HepG2 (cell line): ENCODE results near the gene MNT. TPM values are rescaled to one million over a fixed set of nuclear protein-coding genes. Genes with fewer than 3 reads are reported as not detected.

Experiments used
- ATRX ChIP-seq: sonication (generic); formaldehyde crosslinking; IDR thresholded peaks from 2 replicates; pipeline ENCODE4 v1.4.0; 2020; ENCODE audit warnings: missing genetic modification reagents, borderline replicate concordance
- GMEB2 ChIP-seq: IDR thresholded peaks from 2 replicates; pipeline ENCODE4 v1.6.1; 2016; ENCODE audit warnings: missing biosample characterization, missing genetic modification reagents, low read depth
- HDAC6 ChIP-seq: fragments of 200-600 bp; sonication (generic); IDR thresholded peaks from 2 replicates; pipeline ENCODE4 v1.7.0; 2017; ENCODE audit warnings: mild to moderate bottlenecking, antibody characterized with exemption, low read length, low read depth
- HNF1A ChIP-seq, 2 experiments: sonication (generic) in 1 of 2; formaldehyde crosslinking in 1 of 2; IDR thresholded peaks; 2 replicates each; pipeline versions ENCODE4 v1.4.0 to v1.6.1; 2016 to 2020; ENCODE audit warnings: borderline replicate concordance in 1 of 2, low read depth in 1 of 2, mild to moderate bottlenecking in 1 of 2, missing genetic modification reagents in 1 of 2
- JUND ChIP-seq: sonication (generic); formaldehyde crosslinking; IDR thresholded peaks from 2 replicates; pipeline ENCODE4 v1.8.0; 2022; ENCODE audit warnings: mild to moderate bottlenecking, missing genetic modification reagents
- MXD1 ChIP-seq: sonication (generic); formaldehyde crosslinking; IDR thresholded peaks from 2 replicates; pipeline ENCODE4 v1.4.0; 2020; ENCODE audit warnings: mild to moderate bottlenecking, missing genetic modification reagents
- NONO ChIP-seq, 2 experiments: fragments of 450-650 bp in 1 of 2; sonication (generic) in 1 of 2; formaldehyde crosslinking in 1 of 2; IDR thresholded peaks in 1 of 2; conservative IDR thresholded peaks in 1 of 2; 2 replicates each; pipeline versions ENCODE4 v1.6.1 to v1.8.0; 2017 to 2022; ENCODE audit warnings: mild to moderate bottlenecking in 1 of 2, missing genetic modification reagents in 1 of 2, moderate library complexity in 1 of 2
- NPAS2 ChIP-seq: sonication (generic); formaldehyde crosslinking; IDR thresholded peaks from 2 replicates; pipeline ENCODE4 v1.8.0; 2022; ENCODE audit warnings: mild to moderate bottlenecking, missing genetic modification reagents, borderline replicate concordance
- NR2C2 ChIP-seq: sonication (generic); formaldehyde crosslinking; IDR thresholded peaks from 2 replicates; pipeline ENCODE4 v1.4.0; 2020; ENCODE audit warnings: missing genetic modification reagents, mild to moderate bottlenecking, moderate library complexity, borderline replicate concordance
- PAXIP1 ChIP-seq: sonication (generic); formaldehyde crosslinking; conservative IDR thresholded peaks from 2 replicates; pipeline ENCODE4 v1.4.0; 2020; ENCODE audit warnings: mild to moderate bottlenecking, missing genetic modification reagents, moderate library complexity
- RAD51 ChIP-seq: fragments of 450-650 bp; IDR thresholded peaks from 2 replicates; pipeline ENCODE4 v1.6.1; 2016; ENCODE audit warnings: borderline replicate concordance
- RBFOX2 ChIP-seq: fragments of 200-400 bp; formaldehyde crosslinking; IDR thresholded peaks from 2 replicates; pipeline ENCODE4 v1.6.1; 2017; ENCODE audit warnings: low read depth, mild to moderate bottlenecking, low read length
- REPIN1 ChIP-seq: sonication (generic); formaldehyde crosslinking; IDR thresholded peaks from 2 replicates; pipeline ENCODE4 v1.8.0; 2022; ENCODE audit warnings: missing genetic modification reagents, low read depth, mild to moderate bottlenecking, borderline replicate concordance
- TOE1 ChIP-seq: sonication (generic); formaldehyde crosslinking; IDR thresholded peaks from 2 replicates; pipeline ENCODE4 v1.4.0; 2020; ENCODE audit warnings: mild to moderate bottlenecking, missing genetic modification reagents
- ZNF333 ChIP-seq: sonication (generic); formaldehyde crosslinking; IDR thresholded peaks from 2 replicates; pipeline ENCODE4 v1.4.0; 2020; ENCODE audit warnings: mild to moderate bottlenecking, missing genetic modification reagents, borderline replicate concordance
- ZNF547 ChIP-seq: sonication (generic); formaldehyde crosslinking; IDR thresholded peaks from 2 replicates; pipeline ENCODE4 v1.5.1; 2020; ENCODE audit warnings: mild to moderate bottlenecking, missing genetic modification reagents
- ZNF703 ChIP-seq: sonication (generic); formaldehyde crosslinking; IDR thresholded peaks from 2 replicates; pipeline ENCODE4 v1.5.1; 2020; ENCODE audit warnings: missing genetic modification reagents, mild to moderate bottlenecking, moderate library complexity, borderline replicate concordance
- polyA plus RNA-seq, 8 experiments: library from polyadenylated mRNA; depleted of rRNA in 3 of 8; stranded (reverse) in 7 of 8; unstranded in 1 of 8; fragments of >200 nt; fragmentation: Illumina TruSeq in 4 of 8; extraction: Trizol in 4 of 8; gene quantifications; 2 replicates each; pipeline versions ENCODE4 v1.2.1 to v1.2.3, GENCODE V29; 2011 to 2016; ENCODE audit warnings: low read depth in 4 of 8, missing spikeins in 1 of 8, mixed read lengths in 1 of 8; ENCODE audit not compliant: insufficient read depth in 1 of 8
- total RNA-seq, 5 experiments: library from RNA; depleted of rRNA; stranded (reverse); fragments of >200 nt; fragmentation: Illumina TruSeq; extraction: Trizol; gene quantifications; 2 replicates each; pipeline ENCODE4 v1.2.3, GENCODE V29; 2016; ENCODE audit warnings: low read depth in 1 of 5

MNT gene
- total and polyA plus RNA-seq, 2 of the 13 experiments (the other 11 are each of a cell fraction or from before 2014, with no cell fraction given) = 2.1 to 3.5 TPM

DNA sequence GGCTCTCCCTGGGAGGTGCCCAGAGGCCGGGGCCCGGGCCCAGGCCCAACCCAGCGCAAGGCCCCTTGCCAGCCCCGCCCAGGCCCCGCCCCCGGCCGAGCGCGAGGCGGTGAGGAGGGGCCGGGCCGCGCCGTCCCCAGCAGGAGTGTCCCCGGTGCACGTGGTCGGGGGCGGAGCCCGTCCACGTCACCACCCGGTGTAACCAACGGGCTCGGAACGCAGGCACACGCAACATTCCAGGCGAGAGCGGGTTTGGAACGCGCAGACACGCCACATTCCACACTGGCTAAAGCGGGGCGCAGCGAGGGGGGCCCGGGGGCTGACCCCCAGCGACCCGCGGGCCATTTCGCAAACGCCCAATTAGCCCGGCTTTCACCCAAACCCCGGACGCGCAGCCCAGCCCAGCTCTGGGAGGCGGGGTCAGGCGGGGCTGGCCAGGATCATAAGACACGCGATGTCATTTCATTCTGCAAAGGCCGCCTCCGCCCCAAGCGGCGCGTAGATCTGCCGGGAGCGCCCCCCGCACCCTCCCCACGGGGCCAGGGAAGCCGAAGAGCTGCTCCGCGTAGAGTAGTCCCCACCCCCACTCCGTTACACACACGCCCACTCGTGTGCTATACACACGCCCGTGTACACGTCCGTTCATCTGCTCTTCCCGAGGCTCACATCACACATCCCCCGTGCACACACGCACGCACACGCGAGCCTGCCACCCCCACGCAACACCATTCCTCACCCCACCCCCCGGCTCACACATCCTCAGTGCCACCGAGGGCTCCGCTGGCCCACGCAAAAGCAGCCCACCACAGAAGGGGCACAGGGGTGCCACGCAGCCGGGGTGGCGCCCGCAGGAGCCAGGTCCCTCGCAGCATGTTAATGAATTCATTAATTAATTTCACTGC is 1.0 kb downstream of the MNT start (continued):
- TF ChIP-seq PAXIP1 (CRISPR knock-in tag) (peak; percentile 54), JUND (CRISPR knock-in tag) (0 out of 2 replicates have a peak, but pooled peaks have one; percentile 10), RAD51 (no peak), ZNF703 (CRISPR knock-in tag) (no peak), GMEB2 (no peak), MXD1 (CRISPR knock-in tag) (peak; percentile 68), TOE1 (no peak), RBFOX2 (peak; percentile 81), ATRX (CRISPR knock-in tag) (no peak), ZNF333 (CRISPR knock-in tag) (0 out of 2 replicates have a peak, but pooled peaks have one; percentile 84), NR2C2 (CRISPR knock-in tag) (peak; percentile 46; the same call in 1 of the 2 replicates), NPAS2 (CRISPR knock-in tag) (no peak), HNF1A (IDR thresholded peaks at IDR 0.05; ENCODE audit: low read depth) (no peak; the same call in 1 of the 2 replicates), HNF1A (CRISPR knock-in tag; IDR thresholded peaks at IDR 0.05; ENCODE audit: borderline replicate concordance) (peak; percentile 70; the same call in 1 of the 2 replicates), REPIN1 (CRISPR knock-in tag) (no peak; the same call in none of the 2 replicates), HDAC6 (no peak), NONO (IDR thresholded peaks at IDR 0.05) (no peak), NONO (CRISPR knock-in tag; conservative IDR thresholded peaks at IDR 0.05) (no peak; the same call in 1 of the 2 replicates), ZNF547 (CRISPR knock-in tag) (no peak)
